Endodermal cell (in vitro differentiated cells): Measurements from ENCODE around the gene SORCS2. TPM values are rescaled to one million over a fixed set of nuclear protein-coding genes. Genes with fewer than 3 reads are reported as not detected.

Experiments used
- DNase-seq: peaks from one replicate; pipeline ENCODE4 v3.0.0-alpha.2; 2017
- H3K27ac ChIP-seq: 2 replicates; pipeline ENCODE4 v1.5.1; 2013; ENCODE audit warnings: mild to moderate bottlenecking, low read depth, low read length, moderate library complexity
- H3K27me3 ChIP-seq: 2 replicates; pipeline ENCODE4 v1.6.1; 2013; ENCODE audit warnings: mild to moderate bottlenecking, low read length, moderate library complexity; ENCODE audit not compliant: insufficient read depth, control insufficient read depth, poor library complexity, severe bottlenecking
- H3K36me3 ChIP-seq: 2 replicates; pipeline ENCODE4 v1.7.0; 2013; ENCODE audit warnings: mild to moderate bottlenecking, low read length, moderate library complexity; ENCODE audit not compliant: control insufficient read depth, insufficient read depth
- H3K4me1 ChIP-seq: one replicate; pipeline ENCODE4 v1.7.0; 2013; ENCODE audit warnings: low read length; ENCODE audit not compliant: control insufficient read depth, insufficient read depth
- H3K4me3 ChIP-seq: 2 replicates; pipeline ENCODE4 v1.5.1; 2013; ENCODE audit warnings: mild to moderate bottlenecking, low read length, moderate library complexity
- H3K9ac ChIP-seq: 2 replicates; pipeline ENCODE4 v1.6.1; 2013; ENCODE audit warnings: mild to moderate bottlenecking, low read length, moderate library complexity; ENCODE audit not compliant: poor library complexity, severe bottlenecking; ENCODE audit errors: extremely low read depth
- H3K9me3 ChIP-seq: 2 replicates; pipeline ENCODE4 v1.6.1; 2013; ENCODE audit warnings: mild to moderate bottlenecking, low read length, moderate library complexity; ENCODE audit not compliant: control insufficient read depth
- H3K27ac Mint-ChIP-seq: 2 replicates; pipeline ENCODE4 v1.8.0; 2020; ENCODE audit warnings: mixed read lengths
- H3K27me3 Mint-ChIP-seq: 2 replicates; pipeline ENCODE4 v1.8.0; 2021; ENCODE audit warnings: mild to moderate bottlenecking, mixed read lengths; ENCODE audit not compliant: insufficient read depth
- H3K36me3 Mint-ChIP-seq: 2 replicates; pipeline ENCODE4 v1.8.0; 2020; ENCODE audit warnings: low read depth, mixed read lengths
- H3K4me1 Mint-ChIP-seq: 2 replicates; pipeline ENCODE4 v1.8.0; 2020; ENCODE audit warnings: mixed read lengths
- H3K4me3 Mint-ChIP-seq: 2 replicates; pipeline ENCODE4 v1.8.0; 2020; ENCODE audit warnings: mild to moderate bottlenecking, moderate library complexity, mixed read lengths
- H3K9me3 Mint-ChIP-seq: 2 replicates; pipeline ENCODE4 v1.8.0; 2020; ENCODE audit warnings: mild to moderate bottlenecking, mixed read lengths
- WGBS, 2 experiments: methylation state at CpG; one replicate each; pipeline versions ENCODE4 v1.1.5 to v1.1.7; 2013; ENCODE audit warnings: missing lambda C conversion rate in 2 of 2, mixed read lengths in 1 of 2; ENCODE audit not compliant: insufficient coverage in 1 of 2, insufficient read length in 1 of 2; 5-methylcytosine and 5-hydroxymethylcytosine counted together
- total RNA-seq, 2 donors: library from RNA; stranded (reverse); fragmentation: NEBNext Ultra II Directional in 1 of 2; extraction: Animal tissue kit (Norgen Biotek cat#: 25700) in 1 of 2; gene quantifications; 2 replicates in 1 of 2; 3 replicates in 1 of 2; pipeline ENCODE4 v1.2.1, GENCODE V29; 2021
- TF ChIP-seq, protein P1 (sequence below): fragments of 200-600 bp; sonication (generic); conservative IDR thresholded peaks from 2 replicates; pipeline ENCODE4 v1.5.0; 2021; ENCODE audit warnings: antibody characterized with exemption, mild to moderate bottlenecking

SORCS2 gene
- total RNA-seq, 2 donors from 2014 or later, result 1.4 to 1.9 TPM

GRCh38 chr4:7275490-7276154 is 83.3 kb downstream of the SORCS2 start:
- DNase-seq, result no peak
- H3K36me3 ChIP-seq, result no peaks in the 10 kb centered on the region
- H3K9ac ChIP-seq, result no peak overlapping the region
- WGBS, 2 experiments, result 80 to 88% methylated on average over 6 to 13 of the region's 13 CpGs
- H3K27me3 ChIP-seq, result no peaks in the 10 kb centered on the region
- no peak overlapping the region for H3K27ac ChIP-seq
- peaks cover 2% of the 10 kb centered on the region for H3K27me3 Mint-ChIP-seq
- H3K9me3 Mint-ChIP-seq, result no peaks in the 10 kb centered on the region
- no peak overlapping the region for H3K4me3 ChIP-seq
- no peak overlapping the region for H3K27ac Mint-ChIP-seq
- no peak overlapping the region for H3K4me3 Mint-ChIP-seq
- no peaks in the 10 kb centered on the region for H3K4me1 ChIP-seq
- H3K4me1 Mint-ChIP-seq, result no peaks in the 10 kb centered on the region
- no peaks in the 10 kb centered on the region for H3K36me3 Mint-ChIP-seq
- TF ChIP-seq, protein P1, sequence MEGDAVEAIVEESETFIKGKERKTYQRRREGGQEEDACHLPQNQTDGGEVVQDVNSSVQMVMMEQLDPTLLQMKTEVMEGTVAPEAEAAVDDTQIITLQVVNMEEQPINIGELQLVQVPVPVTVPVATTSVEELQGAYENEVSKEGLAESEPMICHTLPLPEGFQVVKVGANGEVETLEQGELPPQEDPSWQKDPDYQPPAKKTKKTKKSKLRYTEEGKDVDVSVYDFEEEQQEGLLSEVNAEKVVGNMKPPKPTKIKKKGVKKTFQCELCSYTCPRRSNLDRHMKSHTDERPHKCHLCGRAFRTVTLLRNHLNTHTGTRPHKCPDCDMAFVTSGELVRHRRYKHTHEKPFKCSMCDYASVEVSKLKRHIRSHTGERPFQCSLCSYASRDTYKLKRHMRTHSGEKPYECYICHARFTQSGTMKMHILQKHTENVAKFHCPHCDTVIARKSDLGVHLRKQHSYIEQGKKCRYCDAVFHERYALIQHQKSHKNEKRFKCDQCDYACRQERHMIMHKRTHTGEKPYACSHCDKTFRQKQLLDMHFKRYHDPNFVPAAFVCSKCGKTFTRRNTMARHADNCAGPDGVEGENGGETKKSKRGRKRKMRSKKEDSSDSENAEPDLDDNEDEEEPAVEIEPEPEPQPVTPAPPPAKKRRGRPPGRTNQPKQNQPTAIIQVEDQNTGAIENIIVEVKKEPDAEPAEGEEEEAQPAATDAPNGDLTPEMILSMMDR, result peak; percentile 35
- H3K9me3 ChIP-seq, result no peaks in the 10 kb centered on the region

GRCh38 chr4:7276515-7276914 is 84.2 kb downstream of the SORCS2 start:
- H3K27ac Mint-ChIP-seq, result no peak overlapping the region
- no peaks in the 10 kb centered on the region for H3K4me1 ChIP-seq
- H3K27ac ChIP-seq, result no peak overlapping the region
- DNase-seq, result no peak
- H3K9me3 Mint-ChIP-seq, result no peaks in the 10 kb centered on the region
- H3K4me3 Mint-ChIP-seq, result no peak overlapping the region
- WGBS, 2 experiments, result 92 to 100% methylated on average over 4 to 11 of the region's 11 CpGs
- H3K4me3 ChIP-seq, result no peak overlapping the region
- no peak overlapping the region for H3K9ac ChIP-seq
- H3K27me3 Mint-ChIP-seq, result peaks cover 2% of the 10 kb centered on the region
- H3K36me3 ChIP-seq, result no peaks in the 10 kb centered on the region
- no peaks in the 10 kb centered on the region for H3K9me3 ChIP-seq
- TF ChIP-seq, protein P1, result no peak
- H3K27me3 ChIP-seq, result no peaks in the 10 kb centered on the region
- H3K36me3 Mint-ChIP-seq, result no peaks in the 10 kb centered on the region
- no peaks in the 10 kb centered on the region for H3K4me1 Mint-ChIP-seq

DNA sequence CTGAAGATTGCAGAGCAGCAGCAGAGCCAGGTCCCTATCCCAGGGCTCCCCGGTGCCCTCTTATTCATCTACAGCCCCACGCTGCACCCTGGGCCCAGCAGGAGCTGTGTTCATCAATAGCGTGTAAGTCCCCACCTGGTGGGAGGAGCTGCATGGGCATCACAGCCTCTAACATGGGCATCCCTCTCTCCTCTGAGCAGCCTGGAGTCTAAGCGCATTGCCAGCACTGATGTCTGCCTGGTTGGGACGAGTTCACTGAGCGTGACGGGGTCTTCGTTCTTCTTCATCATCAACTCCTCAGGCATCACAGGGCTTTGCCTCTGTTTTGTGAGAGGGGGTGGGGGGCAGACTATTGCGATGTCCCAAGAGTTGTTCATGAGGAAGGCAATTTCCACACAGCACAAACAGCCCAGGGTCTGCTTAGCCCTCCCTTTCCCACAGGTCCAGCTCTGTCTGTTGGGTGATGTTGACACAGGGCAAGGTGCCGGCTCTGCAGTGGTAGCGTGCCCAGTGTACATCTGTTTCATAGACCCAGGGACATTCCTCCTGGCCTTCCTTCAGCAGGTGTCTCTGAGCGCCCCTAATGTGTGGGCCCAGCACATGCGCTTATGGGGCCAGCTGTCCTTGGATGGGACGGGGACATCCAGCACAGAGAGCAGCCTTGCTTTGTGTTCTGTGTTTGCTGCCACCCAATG is 85.9 kb downstream of the SORCS2 start:
- Histone ChIP-seq H3K9ac (no peak overlapping the region), H3K4me1 (no peaks in the 10 kb centered on the region), H3K9me3 (no peaks in the 10 kb centered on the region), H3K36me3 (no peaks in the 10 kb centered on the region), H3K27me3 (no peaks in the 10 kb centered on the region), H3K27ac (no peak overlapping the region), H3K4me3 (no peak overlapping the region)
- Mint-ChIP-seq H3K36me3 (no peaks in the 10 kb centered on the region), H3K4me3 (no peak overlapping the region), H3K9me3 (no peaks in the 10 kb centered on the region), H3K27ac (no peak overlapping the region), H3K4me1 (no peaks in the 10 kb centered on the region), H3K27me3 (no peaks in the 10 kb centered on the region)
- TF ChIP-seq, protein P1, result no peak
- DNase-seq, result no peak
- 94 to 96% methylated on average over 9 to 14 of the region's 14 CpGs for WGBS, 2 experiments
